IMR-90 (cell line): ENCODE data around the gene CEP170. TPM values are rescaled to one million over a fixed set of nuclear protein-coding genes. Genes with fewer than 3 reads are reported as not detected.
"Not testable (repeated sequence)": the region's sequence is repeated elsewhere in the genome, so short reads cannot be mapped to it uniquely, and the experiment has no call there.

ENCODE experiments used
- ATAC-seq: fragments of 200-7000 bp; cut with Tn5 transposase; 2 replicates; pipeline ENCODE4 v1.9.1; 2020; ENCODE audit warnings: low read depth, mild to moderate bottlenecking, moderate library complexity
- BruUV-seq: library from RNA; stranded (reverse); fragments of 400-500 nt; replicated peaks from 2 replicates; lab custom pipeline; 2021; lab: Mats Ljungman, UMichigan
- CTCF ChIA-PET: fragments of 300-600 bp; formaldehyde crosslinking; extraction: SDS; loops from one replicate; lab custom pipeline; 2021; ENCODE audit warnings: antibody characterized with exemption; lab: Yijun Ruan, JAX
- POLR2A ChIA-PET: fragments of 300-600 bp; sonication (Branson Sonifier 250); formaldehyde crosslinking; loops from one replicate; lab custom pipeline; 2022; ENCODE audit warnings: antibody characterized with exemption; ENCODE audit not compliant: unreplicated experiment; lab: Charles Lee
- DNase-seq: peaks from one replicate; pipeline ENCODE4 v3.0.0; 2013
- H2AFZ ChIP-seq: replicated peaks from 2 replicates; pipeline ENCODE3; 2013; ENCODE audit warnings: low read length, mild to moderate bottlenecking; ENCODE audit not compliant: poor library complexity
- H2AK5ac ChIP-seq: 2 replicates; pipeline ENCODE4 v1.6.1; 2013; ENCODE audit warnings: low read depth, low read length, inconsistent platforms
- H2AK9ac ChIP-seq: replicated peaks from 2 replicates; pipeline ENCODE3; 2013; ENCODE audit warnings: mild to moderate bottlenecking, low read depth, low read length, moderate library complexity; ENCODE audit not compliant: poor library complexity
- H2BK120ac ChIP-seq: 2 replicates; pipeline ENCODE4 v1.6.1; 2013; ENCODE audit warnings: low read depth, low read length, inconsistent platforms
- H2BK15ac ChIP-seq: 3 replicates; pipeline ENCODE4 v1.6.1; 2013; ENCODE audit warnings: low read depth, low read length, inconsistent platforms
- H2BK20ac ChIP-seq: 2 replicates; pipeline ENCODE4 v1.6.1; 2013; ENCODE audit warnings: low read depth, mild to moderate bottlenecking, inconsistent platforms, low read length, moderate library complexity
- H2BK5ac ChIP-seq: 2 replicates; pipeline ENCODE4 v1.6.1; 2013; ENCODE audit warnings: mild to moderate bottlenecking, low read depth, low read length, inconsistent platforms; ENCODE audit not compliant: poor library complexity, severe bottlenecking
- H3K14ac ChIP-seq: replicated peaks from 2 replicates; pipeline ENCODE4 v1.6.1; 2013; ENCODE audit warnings: low read depth, low read length, inconsistent platforms
- H3K18ac ChIP-seq: 2 replicates; pipeline ENCODE4 v1.6.1; 2013; ENCODE audit warnings: low read depth, low read length, control low read depth
- H3K23ac ChIP-seq: 2 replicates; pipeline ENCODE4 v1.6.1; 2013; ENCODE audit warnings: low read depth, low read length, inconsistent platforms
- H3K27ac ChIP-seq: 2 replicates; pipeline ENCODE4 v1.5.1; 2013; ENCODE audit warnings: mild to moderate bottlenecking, control low read depth, low read length; ENCODE audit not compliant: insufficient read depth
- H3K27me3 ChIP-seq: 2 replicates; pipeline ENCODE4 v1.6.1; 2013; ENCODE audit warnings: low read length; ENCODE audit not compliant: control insufficient read depth, insufficient read depth
- H3K36me3 ChIP-seq: 2 replicates; pipeline ENCODE4 v1.6.1; 2013; ENCODE audit warnings: low read length, mixed read lengths; ENCODE audit not compliant: control insufficient read depth, insufficient read depth
- H3K4ac ChIP-seq: 2 replicates; pipeline ENCODE4 v1.6.1; 2013; ENCODE audit warnings: low read depth, low read length, inconsistent platforms
- H3K4me1 ChIP-seq: 2 replicates; pipeline ENCODE4 v1.6.1; 2013; ENCODE audit warnings: low read length, mixed read lengths; ENCODE audit not compliant: control insufficient read depth, insufficient read depth
- H3K4me2 ChIP-seq: 2 replicates; pipeline ENCODE4 v1.6.1; 2013; ENCODE audit warnings: low read depth, mild to moderate bottlenecking, control low read depth, low read length, moderate library complexity
- H3K4me3 ChIP-seq: 2 replicates; pipeline ENCODE4 v1.5.1; 2013; ENCODE audit warnings: low read depth, mild to moderate bottlenecking, control low read depth, low read length, moderate library complexity; ENCODE audit not compliant: insufficient read depth
- H3K56ac ChIP-seq: 2 replicates; pipeline ENCODE4 v1.6.1; 2013; ENCODE audit warnings: low read length, inconsistent platforms; ENCODE audit not compliant: insufficient read depth; ENCODE audit errors: extremely low read depth
- H3K79me1 ChIP-seq, 2 experiments: 2 replicates each; pipeline ENCODE4 v1.6.1; 2013; ENCODE audit warnings: low read length in 2 of 2, inconsistent platforms in 1 of 2, low read depth in 1 of 2
- H3K9ac ChIP-seq: 2 replicates; pipeline ENCODE4 v1.6.1; 2013; ENCODE audit warnings: low read depth, low read length, control low read depth
- H3K9me1 ChIP-seq: 2 replicates; pipeline ENCODE4 v1.6.1; 2013; ENCODE audit warnings: low read length, inconsistent platforms; ENCODE audit not compliant: insufficient read depth
- H3K9me3 ChIP-seq: 2 replicates; pipeline ENCODE4 v1.6.1; 2013; ENCODE audit warnings: low read length; ENCODE audit not compliant: control insufficient read depth, insufficient read depth
- H4K20me1 ChIP-seq: 2 replicates; pipeline ENCODE4 v1.6.1; 2013; ENCODE audit warnings: low read length, inconsistent platforms; ENCODE audit not compliant: insufficient read depth
- H4K5ac ChIP-seq: 2 replicates; pipeline ENCODE4 v1.6.1; 2013; ENCODE audit warnings: mild to moderate bottlenecking, low read depth, low read length, control low read depth
- H4K8ac ChIP-seq, 2 experiments: 2 replicates each; pipeline ENCODE4 v1.6.1; 2013; ENCODE audit warnings: low read depth in 2 of 2, low read length in 2 of 2, control low read depth in 1 of 2, inconsistent platforms in 1 of 2
- H4K91ac ChIP-seq: 2 replicates; pipeline ENCODE4 v1.6.1; 2013; ENCODE audit warnings: low read depth, low read length, inconsistent platforms; ENCODE audit not compliant: insufficient read depth
- WGBS, 2 experiments: methylation state at CpG; one replicate each; pipeline versions ENCODE4 v1.1.5 to v1.1.7; 2013; ENCODE audit warnings: missing lambda C conversion rate in 2 of 2; ENCODE audit not compliant: insufficient read length in 1 of 2; ENCODE audit errors: extremely low coverage in 2 of 2; 5-methylcytosine and 5-hydroxymethylcytosine counted together
- dilution Hi-C: fragments of 300-500 bp; cut with HindIII; formaldehyde crosslinking; loops from one replicate; pipeline ENCODE4 v1.14.3; 2018; ENCODE audit warnings: low sequenced_read_pairs; ENCODE audit not compliant: unreplicated experiment
- in situ Hi-C: fragments of 300-500 bp; cut with MboI; formaldehyde crosslinking; loops from 3 replicates; pipeline ENCODE4 v1.14.3; 2019; ENCODE audit warnings: low sequenced_read_pairs, inconsistent platforms, mixed read lengths
- intact Hi-C: fragments of 100-400 bp; cut with micrococcal nuclease; formaldehyde crosslinking; loops from 2 replicates; pipeline ENCODE4 v1.10.0; 2022
- polyA plus RNA-seq, 3 experiments: library from polyadenylated mRNA; depleted of rRNA; stranded (reverse); fragments of >200 nt; gene quantifications; 2 replicates each; pipeline ENCODE4 v1.2.3, GENCODE V29; 2012; ENCODE audit warnings: low replicate concordance in 1 of 3
- total RNA-seq: library from RNA; depleted of rRNA; stranded (reverse); fragments of >200 nt; gene quantifications from 2 replicates; pipeline ENCODE4 v1.2.3, GENCODE V29; 2012
- TF ChIP-seq, protein P1 (sequence below): fragments of 150-350 bp; IDR thresholded peaks from 2 replicates; pipeline ENCODE4 v1.6.1; 2017; ENCODE audit warnings: mild to moderate bottlenecking, antibody characterized with exemption, low read length, low read depth

CEP170 gene
- total and polyA plus RNA-seq, 2 of the 4 experiments (the other 2 are of a cell fraction) = 65.8 to 151 TPM

DNA sequence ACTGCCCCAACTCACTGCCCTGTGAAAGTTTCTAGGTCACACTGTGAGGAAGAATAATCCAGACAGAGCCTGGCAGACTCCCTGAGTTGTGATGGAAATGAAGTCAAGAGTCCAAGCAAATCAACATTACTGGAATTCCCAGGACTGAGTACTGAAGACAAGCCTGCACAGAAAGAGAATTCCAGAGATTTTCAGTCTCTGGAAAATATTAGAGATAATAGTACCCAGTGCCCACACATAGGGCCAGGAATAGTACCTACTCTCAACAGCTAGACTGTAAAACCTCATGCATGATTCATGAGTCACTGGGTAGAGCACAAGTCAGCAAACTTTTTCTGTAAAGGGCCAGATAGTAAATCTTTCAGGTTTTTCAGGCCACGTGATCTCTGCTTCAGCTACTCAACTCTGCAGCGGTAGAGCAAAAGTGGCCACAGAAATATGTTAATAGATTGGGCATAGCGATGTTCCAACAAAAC lies 50.0 kb downstream of the CEP170 start:
- in situ Hi-C loops, H3K79me1 ChIP-seq, H3K4me1 ChIP-seq, CTCF ChIA-PET, H2AK5ac ChIP-seq, H4K8ac ChIP-seq, intact Hi-C loops, H3K27me3 ChIP-seq, H3K23ac ChIP-seq, dilution Hi-C loops, H2BK15ac ChIP-seq, H3K27ac ChIP-seq, H3K56ac ChIP-seq, H3K18ac ChIP-seq, H3K14ac ChIP-seq, H2AFZ ChIP-seq, H3K9me3 ChIP-seq, H2BK20ac ChIP-seq, H2AK9ac ChIP-seq, H3K36me3 ChIP-seq, H2BK120ac ChIP-seq, H4K5ac ChIP-seq, H3K9ac ChIP-seq, BruUV-seq, H4K20me1 ChIP-seq, H3K4me3 ChIP-seq, H3K4me2 ChIP-seq, H3K4ac ChIP-seq, POLR2A ChIA-PET, H3K9me1 ChIP-seq, H4K91ac ChIP-seq: not testable (repeated sequence)
- peak; percentile 89 for ATAC-seq
- WGBS, 2 experiments = no CpG with 5 or more reads among the region's 3 CpGs
- TF ChIP-seq, protein P1, sequence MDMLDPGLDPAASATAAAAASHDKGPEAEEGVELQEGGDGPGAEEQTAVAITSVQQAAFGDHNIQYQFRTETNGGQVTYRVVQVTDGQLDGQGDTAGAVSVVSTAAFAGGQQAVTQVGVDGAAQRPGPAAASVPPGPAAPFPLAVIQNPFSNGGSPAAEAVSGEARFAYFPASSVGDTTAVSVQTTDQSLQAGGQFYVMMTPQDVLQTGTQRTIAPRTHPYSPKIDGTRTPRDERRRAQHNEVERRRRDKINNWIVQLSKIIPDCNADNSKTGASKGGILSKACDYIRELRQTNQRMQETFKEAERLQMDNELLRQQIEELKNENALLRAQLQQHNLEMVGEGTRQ = 0 out of 2 replicates have a peak, but pooled peaks have one; percentile 35
- peak; percentile 52 for DNase-seq
- peak overlapping the region; percentile 2 for H2BK5ac ChIP-seq

DNA sequence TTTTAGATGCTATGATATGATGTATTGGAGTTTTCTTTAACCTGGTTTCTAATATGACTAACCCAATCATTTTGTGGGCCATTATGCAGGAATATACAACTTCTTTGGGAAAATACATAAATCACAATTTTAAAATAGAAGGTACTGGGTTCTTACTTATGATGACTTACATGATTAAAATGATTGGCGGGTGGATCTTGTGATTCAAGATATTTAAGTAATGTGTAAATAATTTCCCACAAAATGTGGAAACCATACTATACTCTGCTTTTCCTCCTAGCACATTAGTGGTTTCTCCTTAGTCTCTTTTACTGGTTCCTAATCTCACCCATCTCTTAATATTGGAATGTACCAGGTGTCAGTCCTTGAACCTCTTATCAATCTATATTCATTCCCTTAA lies 50.7 kb downstream of the CEP170 start:
- H3K56ac ChIP-seq, H2AFZ ChIP-seq, intact Hi-C loops, DNase-seq, BruUV-seq, H4K20me1 ChIP-seq, H3K27ac ChIP-seq, H3K79me1 ChIP-seq, H3K27me3 ChIP-seq, H2BK20ac ChIP-seq, H3K4me3 ChIP-seq, H4K5ac ChIP-seq, H3K4me2 ChIP-seq, H3K18ac ChIP-seq, H3K4me1 ChIP-seq, H2BK120ac ChIP-seq, H2AK5ac ChIP-seq, dilution Hi-C loops, H2BK5ac ChIP-seq, ATAC-seq, H2AK9ac ChIP-seq, H3K9ac ChIP-seq, H2BK15ac ChIP-seq, H3K9me1 ChIP-seq, H4K8ac ChIP-seq, H3K23ac ChIP-seq, in situ Hi-C loops, H3K4ac ChIP-seq, H3K9me3 ChIP-seq, CTCF ChIA-PET, H3K36me3 ChIP-seq, H3K14ac ChIP-seq, H4K91ac ChIP-seq, POLR2A ChIA-PET: not testable (repeated sequence)
- WGBS, 2 experiments = no CpG with 5 or more reads among the region's 1 CpG
